H1 (cell line): ENCODE results near the gene AKR7A3. TPM values are rescaled to one million over a fixed set of nuclear protein-coding genes. Genes with fewer than 3 reads are reported as not detected.

Experiments used
- CTCF ChIA-PET: fragments of 300-600 bp; sonication (Branson Sonifier 250); formaldehyde crosslinking; loops from one replicate; lab custom pipeline; 2021; ENCODE audit not compliant: partially characterized antibody; lab: Charles Lee
- POLR2A ChIA-PET: fragments of 300-600 bp; sonication (Branson Sonifier 250); formaldehyde crosslinking; loops from one replicate; lab custom pipeline; 2021; ENCODE audit warnings: inconsistent platforms; ENCODE audit not compliant: partially characterized antibody; lab: Charles Lee
- DNase-seq, 2 experiments: peaks; one replicate each; pipeline versions ENCODE4 v3.0.0 to v3.0.0-alpha.2; 2010 to 2022; ENCODE audit warnings: low spot score in 2 of 2, low read depth in 1 of 2, mixed read lengths in 1 of 2
- FAIRE-seq: peaks from 2 replicates; lab custom pipeline; 2011; peaks lifted over from hg19 to GRCh38; lab: Jason Lieb, UNC
- H2AFZ ChIP-seq: 2 replicates; pipeline ENCODE4 v1.8.1; 2012; ENCODE audit warnings: low read length, inconsistent platforms
- H2AK5ac ChIP-seq: 2 replicates; pipeline ENCODE4 v1.6.1; 2013; ENCODE audit warnings: low read depth, low read length
- H2BK120ac ChIP-seq: replicated peaks from 2 replicates; pipeline ENCODE3; 2013; ENCODE audit warnings: low read depth, low read length, inconsistent platforms
- H2BK12ac ChIP-seq: 2 replicates; pipeline ENCODE4 v1.6.1; 2013; ENCODE audit warnings: low read depth, low read length
- H2BK15ac ChIP-seq: 2 replicates; pipeline ENCODE4 v1.6.1; 2013; ENCODE audit warnings: low read length
- H2BK20ac ChIP-seq: 2 replicates; pipeline ENCODE4 v1.6.1; 2013; ENCODE audit warnings: low read length
- H2BK5ac ChIP-seq: 2 replicates; pipeline ENCODE4 v1.6.1; 2013; ENCODE audit warnings: low read depth, low read length
- H3K14ac ChIP-seq: 2 replicates; pipeline ENCODE4 v1.6.1; 2013; ENCODE audit warnings: inconsistent platforms; ENCODE audit not compliant: insufficient read length
- H3K18ac ChIP-seq: 2 replicates; pipeline ENCODE4 v1.6.1; 2013; ENCODE audit warnings: low read length; ENCODE audit errors: extremely low read depth
- H3K23ac ChIP-seq: 2 replicates; pipeline ENCODE4 v1.6.1; 2013; ENCODE audit warnings: inconsistent platforms; ENCODE audit not compliant: insufficient read length
- H3K23me2 ChIP-seq: 2 replicates; pipeline ENCODE4 v1.6.1; 2013; ENCODE audit warnings: low read depth, low read length
- H3K27ac ChIP-seq: 2 replicates; pipeline ENCODE4 v1.6.1; 2011; ENCODE audit warnings: low read depth, low read length, inconsistent platforms
- H3K27me3 ChIP-seq, 4 experiments: replicated peaks in 1 of 4; 1 replicate in 1 of 4; 2 replicates in 3 of 4; pipeline versions ENCODE4 v1.6.1 to v1.8.1; 2011 to 2013; ENCODE audit warnings: low read length in 3 of 4, mild to moderate bottlenecking in 3 of 4, inconsistent platforms in 2 of 4, mixed read lengths in 2 of 4, moderate library complexity in 1 of 4; ENCODE audit not compliant: control insufficient read depth in 3 of 4, insufficient read depth in 3 of 4; ENCODE audit errors: extremely low read depth in 1 of 4
- H3K36me3 ChIP-seq, 4 experiments: 2 replicates each; pipeline versions ENCODE4 v1.6.1 to v1.8.1; 2011 to 2013; ENCODE audit warnings: mild to moderate bottlenecking in 4 of 4, low read length in 3 of 4, moderate library complexity in 2 of 4, control low read depth in 1 of 4, inconsistent platforms in 1 of 4; ENCODE audit not compliant: insufficient read depth in 4 of 4, control insufficient read depth in 2 of 4
- H3K4ac ChIP-seq: replicated peaks from 2 replicates; pipeline ENCODE3; 2013; ENCODE audit warnings: low read length, low read depth, mixed read lengths, inconsistent platforms; ENCODE audit not compliant: insufficient read length
- H3K4me1 ChIP-seq, 4 experiments: replicated peaks in 1 of 4; 1 replicate in 1 of 4; 2 replicates in 3 of 4; pipeline versions ENCODE4 v1.6.1 to v1.8.1; 2011 to 2013; ENCODE audit warnings: low read length in 3 of 4, inconsistent platforms in 2 of 4, mixed read lengths in 1 of 4; ENCODE audit not compliant: insufficient read depth in 4 of 4, control insufficient read depth in 3 of 4
- H3K4me2 ChIP-seq, 2 experiments: 2 replicates each; pipeline versions ENCODE4 v1.6.1 to v1.8.1; 2011 to 2013; ENCODE audit warnings: low read depth in 2 of 2, low read length in 2 of 2, control low read depth in 1 of 2, inconsistent platforms in 1 of 2, mild to moderate bottlenecking in 1 of 2; ENCODE audit not compliant: insufficient read depth in 1 of 2
- H3K4me3 ChIP-seq, 4 experiments: fragments of 200-600, 300-600 bp in 1 of 4; sonication (generic), shearing (Covaris generic), sonication (Bioruptor Twin) in 1 of 4; 2 replicates each; pipeline versions ENCODE4 v1.5.1 to v1.8.1; 2011 to 2016; ENCODE audit warnings: low read length in 4 of 4, low read depth in 3 of 4, control low read depth in 2 of 4, inconsistent platforms in 2 of 4, mild to moderate bottlenecking in 2 of 4, mixed read lengths in 1 of 4, moderate library complexity in 1 of 4; ENCODE audit not compliant: insufficient read depth in 2 of 4; ENCODE audit errors: extremely low read depth in 1 of 4
- H3K56ac ChIP-seq: replicated peaks from 2 replicates; pipeline ENCODE3; 2013; ENCODE audit warnings: low read depth, mild to moderate bottlenecking, mixed read lengths, low read length, inconsistent platforms; ENCODE audit not compliant: insufficient read length
- H3K79me1 ChIP-seq: 2 replicates; pipeline ENCODE4 v1.6.1; 2013; ENCODE audit warnings: low read depth, low read length, control low read depth
- H3K79me2 ChIP-seq, 2 experiments: 2 replicates each; pipeline versions ENCODE4 v1.6.1 to v1.8.1; 2012 to 2013; ENCODE audit warnings: low read length in 2 of 2, mild to moderate bottlenecking in 2 of 2, inconsistent platforms in 1 of 2; ENCODE audit not compliant: insufficient read depth in 2 of 2, control insufficient read depth in 1 of 2
- H3K9ac ChIP-seq, 4 experiments: replicated peaks in 1 of 4; 1 replicate in 1 of 4; 2 replicates in 3 of 4; pipeline versions ENCODE4 v1.6.1 to v1.8.1; 2011 to 2013; ENCODE audit warnings: low read depth in 3 of 4, low read length in 3 of 4, control low read depth in 2 of 4, mild to moderate bottlenecking in 2 of 4, moderate library complexity in 2 of 4, inconsistent platforms in 1 of 4; ENCODE audit errors: extremely low read depth in 1 of 4
- H3K9me3 ChIP-seq, 2 experiments: 2 replicates each; pipeline versions ENCODE4 v1.6.1 to v1.8.1; 2012 to 2013; ENCODE audit warnings: mild to moderate bottlenecking in 2 of 2, moderate library complexity in 2 of 2, control low read depth in 1 of 2, inconsistent platforms in 1 of 2, low read depth in 1 of 2, low read length in 1 of 2, mixed read lengths in 1 of 2; ENCODE audit not compliant: insufficient read depth in 2 of 2
- H4K20me1 ChIP-seq, 2 experiments: replicated peaks in 1 of 2; 2 replicates each; pipeline versions ENCODE3 to v1.8.1; 2011 to 2013; ENCODE audit warnings: inconsistent platforms in 2 of 2, low read length in 2 of 2, mild to moderate bottlenecking in 1 of 2; ENCODE audit not compliant: insufficient read depth in 2 of 2, control insufficient read depth in 1 of 2
- H4K5ac ChIP-seq: 2 replicates; pipeline ENCODE4 v1.6.1; 2013; ENCODE audit warnings: low read length, low read depth, mixed read lengths, inconsistent platforms; ENCODE audit not compliant: insufficient read length
- H4K8ac ChIP-seq: 2 replicates; pipeline ENCODE4 v1.8.0; 2013; ENCODE audit warnings: mild to moderate bottlenecking, moderate library complexity, low read length, inconsistent platforms; ENCODE audit not compliant: insufficient read depth; ENCODE audit errors: extremely low read depth
- H4K91ac ChIP-seq: replicated peaks from 2 replicates; pipeline ENCODE3; 2013; ENCODE audit warnings: low read length, mixed read lengths, inconsistent platforms; ENCODE audit not compliant: insufficient read length
- BCL11A ChIP-seq, 2 experiments: IDR thresholded peaks; one replicate each; pipeline ENCODE4 v1.6.1; 2011; ENCODE audit warnings: low read depth in 2 of 2, low read length in 2 of 2, mild to moderate bottlenecking in 2 of 2
- CEBPB ChIP-seq: IDR thresholded peaks from 2 replicates; pipeline ENCODE4 v1.6.1; 2012; ENCODE audit warnings: low read depth, low read length
- CREB1 ChIP-seq: IDR thresholded peaks from 2 replicates; pipeline ENCODE4 v1.6.1; 2012; ENCODE audit warnings: inconsistent platforms
- E2F6 ChIP-seq: IDR thresholded peaks from 2 replicates; pipeline ENCODE4 v1.6.1; 2012; ENCODE audit warnings: inconsistent platforms
- EZH2 ChIP-seq: fragments of 200-600 bp; sonication (generic); IDR thresholded peaks from 2 replicates; pipeline ENCODE4 v1.7.1; 2012; ENCODE audit warnings: low read depth, mild to moderate bottlenecking, moderate library complexity, low read length, inconsistent platforms; ENCODE audit not compliant: severe bottlenecking
- FOSL1 ChIP-seq: IDR thresholded peaks from 2 replicates; pipeline ENCODE4 v1.6.1; 2011; ENCODE audit warnings: mild to moderate bottlenecking, low read depth, low read length, moderate library complexity; ENCODE audit not compliant: insufficient read depth
- HDAC2 ChIP-seq, 2 experiments: fragments of 300-600 bp in 1 of 2; sonication (generic) in 1 of 2; IDR thresholded peaks; 2 replicates each; pipeline ENCODE4 v1.6.1; 2011 to 2012; ENCODE audit warnings: low read depth in 2 of 2, low read length in 2 of 2, mild to moderate bottlenecking in 2 of 2, moderate library complexity in 2 of 2, borderline replicate concordance in 1 of 2, inconsistent platforms in 1 of 2
- POLR2A ChIP-seq, 2 experiments: IDR thresholded peaks; 1 replicate in 1 of 2; 2 replicates in 1 of 2; pipeline ENCODE4 v1.6.1; 2011; ENCODE audit warnings: low read depth in 2 of 2, low read length in 2 of 2, mild to moderate bottlenecking in 2 of 2; ENCODE audit errors: control extremely low read depth in 1 of 2
- SIX5 ChIP-seq: IDR thresholded peaks from 2 replicates; pipeline ENCODE4 v1.6.1; 2011; ENCODE audit warnings: mild to moderate bottlenecking, low read depth, low read length
- TBP ChIP-seq: IDR thresholded peaks from 2 replicates; pipeline ENCODE4 v1.6.1; 2011; ENCODE audit warnings: low read depth, low read length, improper control_type of control experiment
- TCF12 ChIP-seq: IDR thresholded peaks from 2 replicates; pipeline ENCODE4 v1.6.1; 2011; ENCODE audit warnings: low read depth, mild to moderate bottlenecking, low read length
- WGBS, 2 experiments: shearing (Covaris generic) in 1 of 2; methylation state at CpG; one replicate each; pipeline versions ENCODE4 v1.1.6 to v1.1.7; 2013 to 2015; ENCODE audit warnings: low lambda C conversion rate in 2 of 2, mixed read lengths in 2 of 2, inconsistent platforms in 1 of 2, low coverage in 1 of 2, missing lambda C conversion rate in 1 of 2; ENCODE audit not compliant: insufficient replicate concordance in 2 of 2, insufficient coverage in 1 of 2, insufficient read length in 1 of 2; ENCODE audit errors: extremely low coverage in 1 of 2, missing lambda C conversion rate in 1 of 2; 5-methylcytosine and 5-hydroxymethylcytosine counted together
- polyA plus RNA-seq, 7 experiments: library from polyadenylated mRNA; depleted of rRNA in 3 of 7; stranded (reverse) in 5 of 7; unstranded in 2 of 7; fragments of >200 nt in 5 of 7; fragments of 200-250 nt in 2 of 7; gene quantifications; 1 replicate in 5 of 7; 2 replicates in 1 of 7; 4 replicates in 1 of 7; pipeline versions ENCODE4 v1.2.1 to v1.2.3, GENCODE V29; 2011 to 2013; ENCODE audit warnings: missing spikeins in 2 of 7, mixed read lengths in 2 of 7
- total RNA-seq: library from RNA; stranded (reverse); fragmentation: NEBNext Ultra II Directional; extraction: Animal tissue kit (Norgen Biotek cat#: 25700); gene quantifications from 2 replicates; pipeline ENCODE4 v1.2.1, GENCODE V29; 2021
- TF ChIP-seq, protein P1 (sequence below), 3 experiments: IDR thresholded peaks; 1 replicate in 2 of 3; 2 replicates in 1 of 3; pipeline versions ENCODE4 v1.5.1 to v1.6.1; 2011; ENCODE audit warnings: low read length in 3 of 3, mild to moderate bottlenecking in 3 of 3, inconsistent platforms in 2 of 3, low read depth in 1 of 3, moderate library complexity in 1 of 3; ENCODE audit not compliant: insufficient read depth in 1 of 3; ENCODE audit errors: control extremely low read depth in 1 of 3

Gene AKR7A3
- total and polyA plus RNA-seq, 2 of the 8 experiments (the other 6 are each of a cell fraction or from before 2014, with no cell fraction given) = 0.62 to 0.65 TPM

DNA sequence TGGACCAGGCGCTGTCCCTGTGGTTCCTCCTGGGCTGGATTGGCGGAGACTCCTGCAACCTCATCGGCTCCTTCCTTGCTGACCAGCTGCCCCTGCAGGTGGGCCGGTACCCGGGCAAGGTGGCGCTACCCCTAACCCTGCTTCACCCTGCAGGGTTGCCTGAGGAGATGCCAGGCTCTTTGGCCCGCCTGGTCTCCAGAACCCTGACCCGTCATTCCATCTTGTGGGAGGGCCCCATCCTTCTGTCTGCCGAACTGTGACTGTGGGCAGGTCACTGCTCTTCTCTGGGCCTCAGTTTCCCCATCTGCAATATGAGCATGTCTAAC lies 36.1 kb upstream of the AKR7A3 start:
- FAIRE-seq = no peak
- TF ChIP-seq E2F6 = no peak
- no peak for TF ChIP-seq TCF12
- no peak for TF ChIP-seq HDAC2 (IDR thresholded peaks at IDR 0.05; ENCODE audit: borderline replicate concordance in 1 of 2, low read depth in 2 of 2, low read length in 2 of 2)
- no peak for TF ChIP-seq BCL11A (IDR thresholded peaks at IDR 0.05; ENCODE audit: low read depth in 2 of 2, low read length in 2 of 2)
- TF ChIP-seq, protein P1, sequence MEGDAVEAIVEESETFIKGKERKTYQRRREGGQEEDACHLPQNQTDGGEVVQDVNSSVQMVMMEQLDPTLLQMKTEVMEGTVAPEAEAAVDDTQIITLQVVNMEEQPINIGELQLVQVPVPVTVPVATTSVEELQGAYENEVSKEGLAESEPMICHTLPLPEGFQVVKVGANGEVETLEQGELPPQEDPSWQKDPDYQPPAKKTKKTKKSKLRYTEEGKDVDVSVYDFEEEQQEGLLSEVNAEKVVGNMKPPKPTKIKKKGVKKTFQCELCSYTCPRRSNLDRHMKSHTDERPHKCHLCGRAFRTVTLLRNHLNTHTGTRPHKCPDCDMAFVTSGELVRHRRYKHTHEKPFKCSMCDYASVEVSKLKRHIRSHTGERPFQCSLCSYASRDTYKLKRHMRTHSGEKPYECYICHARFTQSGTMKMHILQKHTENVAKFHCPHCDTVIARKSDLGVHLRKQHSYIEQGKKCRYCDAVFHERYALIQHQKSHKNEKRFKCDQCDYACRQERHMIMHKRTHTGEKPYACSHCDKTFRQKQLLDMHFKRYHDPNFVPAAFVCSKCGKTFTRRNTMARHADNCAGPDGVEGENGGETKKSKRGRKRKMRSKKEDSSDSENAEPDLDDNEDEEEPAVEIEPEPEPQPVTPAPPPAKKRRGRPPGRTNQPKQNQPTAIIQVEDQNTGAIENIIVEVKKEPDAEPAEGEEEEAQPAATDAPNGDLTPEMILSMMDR (IDR thresholded peaks at IDR 0.05; ENCODE audit: control extremely low read depth in 1 of 3, insufficient read depth in 1 of 3, low read depth in 1 of 3, low read length in 3 of 3) = no peak
- TF ChIP-seq POLR2A (IDR thresholded peaks at IDR 0.05; ENCODE audit: control extremely low read depth in 1 of 2, low read depth in 2 of 2, low read length in 2 of 2) = no peak
- TF ChIP-seq CEBPB = no peak
- TF ChIP-seq TBP = no peak
- TF ChIP-seq CREB1 = no peak
- TF ChIP-seq SIX5 = no peak
- TF ChIP-seq EZH2 = no peak
- TF ChIP-seq FOSL1 = no peak
- TF ChIP-seq, all 59 proteins: peak for 0
- Histone ChIP-seq H3K27me3 (no peaks in the 10 kb centered on the region), H3K23ac (no peak overlapping the region), H2BK20ac (no peak overlapping the region), H3K36me3 (peaks cover 5 to 16% (median 10%) of the 10 kb centered on the region in 4 experiments; a peak in 5 of 8 replicates), H4K91ac (no peak overlapping the region), H3K56ac (no peak overlapping the region), H4K8ac (no peak overlapping the region), H2BK15ac (no peak overlapping the region), H2BK12ac (no peak overlapping the region), H4K5ac (no peak overlapping the region), H3K4me2 (no peak overlapping the region), H3K18ac (no peak overlapping the region), H3K79me1 (no peaks in the 10 kb centered on the region; the same call in 1 of the 2 replicates), H2BK5ac (no peak overlapping the region), H3K4me3 (no peak overlapping the region), H4K20me1 (peaks cover 0 to 14% of the 10 kb centered on the region in 2 experiments), H3K4me1 (no peaks in the 10 kb centered on the region), H3K23me2 (no peaks in the 10 kb centered on the region), H3K9ac (no peak overlapping the region), H3K79me2 (no peaks in the 10 kb centered on the region), H3K9me3 (no peaks in the 10 kb centered on the region), H3K14ac (no peak overlapping the region), H2AK5ac (no peak overlapping the region), H2AFZ (no peak overlapping the region), H3K4ac (no peak overlapping the region), H2BK120ac (no peak overlapping the region), H3K27ac (no peak overlapping the region)
- POLR2A ChIA-PET = interaction anchor here (0.6 to 16.9 kb wide), 3 partner anchors 6 to 317 kb away, joined by 3 to 143 read pairs (median 143); partner anchors contain the start of genes AKR7A2 and SLC66A1
- CTCF ChIA-PET = interaction anchor here (1.1 to 2.8 kb wide), 3 partner anchors 8 to 15 kb away, joined by 3 to 9 read pairs (median 4); no protein-coding TSS in a partner anchor
- DNase-seq = no peak
- WGBS, 2 experiments = 92% methylated on average over 9 of the region's 9 CpGs; no CpG with 5 or more reads in 1 of the 2 experiments
